ENCODE measurements around the gene MYO5C.

GRCh38 chr15:52214553-52214952 is 81.1 kb downstream of the MYO5C start:
- no peak for TF ChIP-seq CTCF (IDR thresholded peaks at IDR 0.05)
- no peak for TF ChIP-seq POLR2A (IDR thresholded peaks at IDR 0.05)

Data from transverse colon (tissue), 3 donors.